HG03103 (cell line): ENCODE data around the gene AGR3.

Source experiments
- ATAC-seq: cut with Tn5 transposase; IDR thresholded peaks from one replicate; pipeline ENCODE4 v1.9.1; 2021; ENCODE audit warnings: low read depth; ENCODE audit not compliant: unreplicated experiment

Gene AGR3

GRCh38 chr7:16838891-16839290, 42.9 kb downstream of the AGR3 start:
- ATAC-seq: no peak

GRCh38 chr7:16838386-16838785, 43.4 kb downstream of the AGR3 start:
- ATAC-seq: no peak

DNA sequence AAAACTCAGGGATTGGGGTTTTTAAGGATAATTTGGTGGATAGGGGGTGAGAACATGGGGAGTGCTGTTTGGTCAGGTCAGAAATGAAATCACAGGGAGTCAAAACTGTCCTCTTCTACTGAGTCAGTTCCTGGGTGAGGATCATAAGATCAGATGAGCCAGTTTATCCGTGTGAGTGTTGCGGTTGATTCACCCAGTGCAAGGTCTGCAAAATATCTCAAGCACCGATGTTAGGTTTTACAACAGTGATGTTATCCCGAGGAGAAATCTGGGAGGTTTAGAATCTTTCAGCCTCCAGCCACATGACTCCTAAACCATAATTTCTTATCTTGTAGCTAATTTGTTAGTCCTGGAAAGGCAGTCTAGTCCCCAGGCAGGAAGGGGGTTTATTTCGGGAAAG, 45.3 kb downstream of the AGR3 start:
- no peak for ATAC-seq

DNA sequence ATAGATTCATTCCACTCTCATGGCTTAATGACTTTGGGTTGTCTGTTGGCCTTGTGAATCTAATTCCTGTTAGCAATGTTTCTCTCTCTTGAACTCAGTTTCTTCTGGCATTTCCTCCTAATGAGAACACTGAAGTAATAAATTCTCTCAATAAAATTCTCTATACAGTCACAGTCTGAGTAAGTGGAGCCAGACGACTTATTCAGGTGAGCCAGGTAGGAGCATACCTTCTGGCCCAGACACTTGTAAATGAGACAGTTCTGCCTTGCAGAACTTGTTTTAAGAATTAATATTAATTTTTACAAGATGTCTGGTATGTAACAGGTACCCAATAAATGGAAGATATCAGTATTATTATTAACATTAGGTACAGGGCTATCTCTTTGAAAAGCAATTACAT, 48.4 kb downstream of the AGR3 start:
- ATAC-seq: no peak

DNA sequence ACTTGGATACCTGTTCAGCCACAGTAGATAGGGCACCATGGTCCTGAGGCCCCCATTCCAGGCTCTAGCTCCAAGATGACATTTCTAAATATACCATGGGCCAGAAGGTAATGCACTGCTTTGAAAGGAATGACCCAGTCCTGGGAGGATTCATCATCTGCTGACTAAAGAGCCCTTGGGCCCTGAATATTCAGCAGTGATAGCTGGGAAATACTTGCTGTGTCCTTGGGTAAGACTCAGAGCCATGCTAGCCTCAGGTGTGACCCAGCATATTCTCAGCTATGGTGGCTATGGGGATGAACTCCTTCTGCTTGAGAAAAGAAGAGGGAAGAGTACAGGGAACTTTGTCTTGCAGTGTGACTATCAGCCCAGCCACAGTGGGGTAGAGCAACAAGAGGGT, 55.7 kb downstream of the AGR3 start:
- no peak for ATAC-seq

GRCh38 chr7:16822029-16822428, 59.8 kb downstream of the AGR3 start:
- no peak for ATAC-seq

DNA sequence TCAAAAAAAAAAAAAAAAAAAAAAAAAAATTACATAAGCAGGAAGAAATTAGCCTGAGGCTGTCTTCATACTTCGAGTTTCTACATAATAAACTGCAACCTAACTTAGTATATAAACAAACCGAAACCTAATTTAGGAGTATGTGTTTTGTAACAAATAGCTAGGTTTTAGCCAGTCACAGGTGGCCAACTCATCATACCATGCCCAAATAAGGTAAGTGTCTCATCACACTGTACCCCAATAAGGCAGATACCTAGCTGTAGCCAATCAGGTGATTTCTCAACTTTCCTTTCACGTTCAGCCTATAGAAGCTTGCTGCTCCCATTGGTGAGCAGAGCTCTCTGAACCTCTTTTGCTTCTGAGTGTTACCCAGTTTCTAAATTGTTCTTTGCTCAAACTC, 63.1 kb downstream of the AGR3 start:
- no peak for ATAC-seq

DNA sequence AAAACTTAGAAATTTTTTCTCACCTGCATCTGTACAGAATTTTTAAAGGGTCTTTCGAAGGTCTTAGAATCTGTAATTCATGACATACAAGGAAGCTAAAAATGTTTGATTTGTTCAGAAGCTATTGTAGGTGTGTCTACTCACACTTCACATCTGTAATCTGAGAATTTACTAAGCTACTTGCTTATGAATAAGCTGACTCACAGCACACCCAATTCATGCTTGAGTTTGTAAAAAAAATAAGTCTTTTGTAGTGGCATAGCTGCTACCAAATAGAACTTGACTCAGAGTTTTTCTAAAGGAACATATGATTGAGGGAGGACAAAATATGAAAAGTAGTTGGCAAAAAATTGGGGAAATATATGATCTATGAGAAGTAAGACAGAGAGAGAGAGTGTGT, 64.2 kb downstream of the AGR3 start:
- ATAC-seq: no peak

DNA sequence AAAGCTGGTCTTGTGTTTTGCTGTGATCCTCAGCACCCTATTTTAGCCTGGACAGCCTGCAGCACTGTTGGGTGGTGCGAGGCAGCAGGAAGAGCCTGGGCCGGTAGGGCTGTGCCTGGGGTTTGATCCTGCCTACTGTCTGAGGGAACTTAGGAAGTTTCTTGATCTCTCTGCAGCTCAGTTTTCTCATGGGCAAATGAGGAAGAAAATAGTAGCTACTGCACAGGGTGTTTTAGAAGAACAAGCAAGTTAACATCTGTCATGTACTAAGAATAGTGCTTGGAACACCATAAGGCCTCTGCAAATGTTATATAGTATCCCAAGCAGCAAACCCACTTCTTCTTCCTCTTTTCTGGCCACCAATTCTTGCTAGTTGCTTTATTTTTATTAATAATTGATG, 65.0 kb downstream of the AGR3 start:
- ATAC-seq: no peak

GRCh38 chr7:16815001-16815400, 66.8 kb downstream of the AGR3 start:
- ATAC-seq: no peak

- ATAC-seq: no peak
Observed at GRCh38 chr7:16813232-16813616, 68.6 kb downstream of the AGR3 start.

- no peak for ATAC-seq
Observed at GRCh38 chr7:16812542-16813231, 69.1 kb downstream of the AGR3 start.

DNA sequence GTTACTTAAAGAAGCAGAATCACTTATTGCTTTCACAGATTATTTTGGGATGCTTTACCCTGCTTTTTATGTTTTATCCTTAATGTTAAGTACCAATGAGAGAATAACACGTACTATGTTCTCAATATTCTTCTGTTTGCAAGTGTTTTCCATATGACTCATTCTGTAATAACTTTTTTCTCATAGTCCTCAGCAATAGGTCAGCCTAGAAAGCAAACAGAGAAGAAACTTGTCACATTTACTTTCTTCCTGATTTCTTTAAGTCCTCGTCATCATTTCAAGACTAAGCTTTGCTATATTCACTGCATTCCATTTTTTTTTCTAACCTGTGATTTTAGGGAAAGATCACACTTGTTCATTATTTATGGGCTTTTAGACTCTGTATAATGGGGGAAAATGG, 70.2 kb downstream of the AGR3 start:
- ATAC-seq: no peak

- no peak for ATAC-seq
Observed at GRCh38 chr7:16810573-16810972, 71.2 kb downstream of the AGR3 start.

DNA sequence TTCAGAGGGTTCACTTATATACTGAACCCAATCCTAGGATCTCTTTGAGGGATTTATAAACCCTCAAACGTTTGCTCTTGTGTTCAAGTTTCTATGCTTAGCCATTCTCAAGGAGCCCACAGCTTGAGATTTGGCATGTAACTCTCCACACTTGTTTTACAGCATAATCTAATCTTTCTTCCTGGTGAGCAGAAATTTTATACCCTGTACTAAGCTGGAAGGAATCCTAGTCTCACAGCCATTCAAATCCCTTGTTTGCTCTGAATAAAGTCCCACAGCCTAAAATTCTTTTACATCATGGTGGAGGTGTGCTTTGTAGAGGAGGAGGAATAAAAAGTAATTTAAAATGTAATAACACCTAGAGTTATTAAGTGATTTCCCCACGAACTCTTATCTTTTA, 71.7 kb downstream of the AGR3 start:
- no peak for ATAC-seq
